Brain microvascular endothelial cell (primary cell): Measurements from ENCODE around the gene MAP3K1.
"Not testable (repeated sequence)": the region's sequence is repeated elsewhere in the genome, so short reads cannot be mapped to it uniquely, and the experiment has no call there.

Experiments
- DNase-seq: peaks from one replicate; pipeline ENCODE4 v3.0.0-alpha.2; 2020
- H3K27ac ChIP-seq: fragments of 250-450 bp; sonication (Bioruptor Pico); 2 replicates; pipeline ENCODE4 v1.5.1; 2020; ENCODE audit warnings: mild to moderate bottlenecking, moderate library complexity
- H3K27me3 ChIP-seq: fragments of 250-450 bp; sonication (Bioruptor Pico); replicated peaks from 2 replicates; pipeline ENCODE4 v1.5.1; 2020; ENCODE audit warnings: mild to moderate bottlenecking
- H3K36me3 ChIP-seq: fragments of 250-450 bp; sonication (Bioruptor Pico); replicated peaks from 2 replicates; pipeline ENCODE4 v1.5.1; 2020; ENCODE audit warnings: mild to moderate bottlenecking
- H3K4me3 ChIP-seq: 2 replicates; pipeline ENCODE4 v1.5.1; 2011; ENCODE audit warnings: low read depth, mild to moderate bottlenecking, control low read depth, low read length, moderate library complexity
- in situ Hi-C: cut with HindIII; loops from 2 replicates; pipeline ENCODE4 v1.10.0; 2017; ENCODE audit warnings: low sequenced_read_pairs, low pct_ligation_motif_present
- TF ChIP-seq, protein P1 (sequence below): IDR thresholded peaks from 2 replicates; pipeline ENCODE4 v1.5.1; 2011; ENCODE audit warnings: low read depth, mild to moderate bottlenecking, moderate library complexity, low read length, control low read depth, inconsistent platforms; ENCODE audit errors: missing control alignments

The MAP3K1 gene

DNA sequence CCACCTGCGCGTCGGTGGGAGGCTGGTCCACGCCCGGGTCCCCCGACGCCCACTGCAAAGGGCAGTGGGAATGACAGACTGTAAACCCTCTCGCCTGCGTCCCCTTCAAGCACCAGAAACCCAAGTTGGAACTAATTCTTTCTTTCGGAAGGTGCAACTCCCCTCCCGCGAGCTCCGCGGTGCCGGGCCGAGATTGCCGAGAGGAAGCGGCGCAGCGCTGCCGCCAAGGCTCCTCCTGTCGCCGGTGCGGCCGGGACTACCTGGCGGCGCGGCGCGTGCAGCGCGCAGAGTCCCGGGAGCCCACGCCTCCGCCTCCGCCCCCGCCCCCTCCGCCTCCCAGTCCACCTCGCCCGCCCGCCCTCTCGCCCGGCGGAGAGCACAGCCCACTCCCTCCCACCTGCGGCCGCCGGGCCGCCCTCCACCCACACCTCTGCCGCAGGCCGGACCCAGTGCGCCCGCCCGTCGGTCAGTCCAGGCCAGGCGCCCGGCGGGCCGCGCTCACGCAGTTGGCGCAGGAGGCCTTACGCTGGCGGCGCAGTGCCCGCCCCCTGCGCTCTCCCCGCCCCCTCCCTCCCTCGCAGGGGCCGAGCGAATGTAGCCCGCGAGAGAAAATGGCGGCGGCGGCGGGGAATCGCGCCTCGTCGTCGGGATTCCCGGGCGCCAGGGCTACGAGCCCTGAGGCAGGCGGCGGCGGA, at the start of gene MAP3K1:
MAP3K1 (plus strand) TSS at position 587 of the 695 bp plus-strand sequence; CDS start at position 612, 25 bp downstream.
- H3K4me3 ChIP-seq = peak within 1 kb of the TSS; percentile 72
- peak; percentile 39 for DNase-seq
- no peaks in the 10 kb centered on the region for H3K36me3 ChIP-seq
- H3K27ac ChIP-seq = peak within 1 kb of the TSS; percentile 76
- H3K27me3 ChIP-seq = no peaks in the 10 kb centered on the region
- in situ Hi-C loops = no loop called here
- TF ChIP-seq, protein P1, sequence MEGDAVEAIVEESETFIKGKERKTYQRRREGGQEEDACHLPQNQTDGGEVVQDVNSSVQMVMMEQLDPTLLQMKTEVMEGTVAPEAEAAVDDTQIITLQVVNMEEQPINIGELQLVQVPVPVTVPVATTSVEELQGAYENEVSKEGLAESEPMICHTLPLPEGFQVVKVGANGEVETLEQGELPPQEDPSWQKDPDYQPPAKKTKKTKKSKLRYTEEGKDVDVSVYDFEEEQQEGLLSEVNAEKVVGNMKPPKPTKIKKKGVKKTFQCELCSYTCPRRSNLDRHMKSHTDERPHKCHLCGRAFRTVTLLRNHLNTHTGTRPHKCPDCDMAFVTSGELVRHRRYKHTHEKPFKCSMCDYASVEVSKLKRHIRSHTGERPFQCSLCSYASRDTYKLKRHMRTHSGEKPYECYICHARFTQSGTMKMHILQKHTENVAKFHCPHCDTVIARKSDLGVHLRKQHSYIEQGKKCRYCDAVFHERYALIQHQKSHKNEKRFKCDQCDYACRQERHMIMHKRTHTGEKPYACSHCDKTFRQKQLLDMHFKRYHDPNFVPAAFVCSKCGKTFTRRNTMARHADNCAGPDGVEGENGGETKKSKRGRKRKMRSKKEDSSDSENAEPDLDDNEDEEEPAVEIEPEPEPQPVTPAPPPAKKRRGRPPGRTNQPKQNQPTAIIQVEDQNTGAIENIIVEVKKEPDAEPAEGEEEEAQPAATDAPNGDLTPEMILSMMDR = peak; percentile 1

DNA sequence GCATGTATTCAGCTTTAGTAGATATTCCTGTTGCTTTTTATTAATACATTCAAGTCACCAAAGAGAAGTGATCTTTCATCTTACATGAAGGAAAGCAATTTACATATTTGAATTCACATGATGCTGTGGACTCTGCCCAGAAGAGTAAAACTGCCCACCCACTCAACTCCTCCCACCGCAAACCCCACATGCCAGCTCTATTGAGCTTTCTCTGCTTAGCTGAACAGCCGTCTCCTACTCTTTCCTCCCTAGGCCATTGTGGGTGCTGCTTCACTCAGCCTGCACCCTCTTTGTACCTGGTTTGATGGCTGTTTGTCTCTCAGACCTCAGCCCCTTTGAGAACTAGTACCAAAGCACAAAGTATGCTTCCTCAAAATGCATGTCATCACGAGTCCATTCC, 48.4 kb upstream of the MAP3K1 start:
- DNase-seq = no peak
- in situ Hi-C loops = no loop called here
- Histone ChIP-seq H3K4me3 (no peak overlapping the region), H3K36me3 (no peaks in the 10 kb centered on the region), H3K27me3 (no peaks in the 10 kb centered on the region), H3K27ac (no peak overlapping the region)
- TF ChIP-seq, protein P1 = no peak

GRCh38 chr5:56769875-56770604, 45.3 kb upstream of the MAP3K1 start:
- H3K36me3 ChIP-seq = no peaks in the 10 kb centered on the region
- in situ Hi-C loops = no loop called here
- DNase-seq = no peak
- H3K27me3 ChIP-seq = no peaks in the 10 kb centered on the region
- TF ChIP-seq, protein P1 = no peak
- no peak overlapping the region for H3K4me3 ChIP-seq
- no peak overlapping the region for H3K27ac ChIP-seq

- no peak for DNase-seq
- Histone ChIP-seq H3K4me3 (no peak overlapping the region), H3K27ac (no peak overlapping the region), H3K27me3 (no peaks in the 10 kb centered on the region), H3K36me3 (no peaks in the 10 kb centered on the region)
- in situ Hi-C loops = no loop called here
- TF ChIP-seq, protein P1 = no peak
Measured at GRCh38 chr5:56772767-56773166, 42.6 kb upstream of the MAP3K1 start.

- in situ Hi-C loops = no loop called here
- TF ChIP-seq, protein P1 = no peak
- no peak overlapping the region for H3K4me3 ChIP-seq
- H3K27ac ChIP-seq = no peak overlapping the region
- DNase-seq = no peak
- no peaks in the 10 kb centered on the region for H3K36me3 ChIP-seq
- no peaks in the 10 kb centered on the region for H3K27me3 ChIP-seq
Measured at GRCh38 chr5:56774957-56775356, 40.4 kb upstream of the MAP3K1 start.

- H3K27ac ChIP-seq, DNase-seq, H3K36me3 ChIP-seq, in situ Hi-C loops, H3K27me3 ChIP-seq, H3K4me3 ChIP-seq: not testable (repeated sequence)
Measured at GRCh38 chr5:56776212-56776846, 39.0 kb upstream of the MAP3K1 start.
